ENCODE data around the gene GOPC.

Gene GOPC

DNA sequence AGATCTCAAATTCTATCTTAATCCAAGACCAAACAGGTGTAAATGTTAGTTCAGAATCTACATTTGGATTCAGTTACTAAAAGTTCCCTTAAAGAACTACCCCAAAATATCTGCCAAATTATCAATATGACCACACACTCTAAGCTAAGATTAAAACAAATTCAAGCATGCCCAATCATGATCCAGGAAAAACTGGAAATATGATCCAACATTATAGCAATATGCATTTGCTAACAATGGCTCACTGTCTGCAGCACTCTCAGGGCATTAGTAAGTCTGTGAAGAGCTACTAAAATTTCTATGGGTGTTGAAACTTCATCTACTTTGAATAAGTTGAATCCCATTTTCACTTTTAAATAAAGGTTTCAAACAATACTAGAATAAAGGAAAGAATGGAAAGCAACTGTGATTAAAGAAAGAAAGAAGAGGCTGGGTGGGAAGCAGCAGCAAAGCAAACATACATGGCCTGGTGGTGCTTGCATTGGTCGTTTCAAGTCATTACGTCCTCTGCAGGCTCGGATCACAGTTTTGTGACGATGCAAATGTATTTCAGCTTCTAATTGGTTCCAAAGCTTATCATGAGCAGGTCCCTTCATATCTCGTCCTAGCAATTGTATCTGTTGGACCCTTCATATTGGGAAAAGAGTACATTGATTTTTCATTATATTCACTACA, 29.2 kb downstream of the GOPC start:
- no peak overlapping the region for H3K4me3 ChIP-seq (replicated peaks in 1 of 2; ENCODE audit: low read depth in 2 of 2, low read length in 2 of 2)
- no peak for DNase-seq (ENCODE audit: low read depth in 2 of 2)
- TF ChIP-seq, protein P1, sequence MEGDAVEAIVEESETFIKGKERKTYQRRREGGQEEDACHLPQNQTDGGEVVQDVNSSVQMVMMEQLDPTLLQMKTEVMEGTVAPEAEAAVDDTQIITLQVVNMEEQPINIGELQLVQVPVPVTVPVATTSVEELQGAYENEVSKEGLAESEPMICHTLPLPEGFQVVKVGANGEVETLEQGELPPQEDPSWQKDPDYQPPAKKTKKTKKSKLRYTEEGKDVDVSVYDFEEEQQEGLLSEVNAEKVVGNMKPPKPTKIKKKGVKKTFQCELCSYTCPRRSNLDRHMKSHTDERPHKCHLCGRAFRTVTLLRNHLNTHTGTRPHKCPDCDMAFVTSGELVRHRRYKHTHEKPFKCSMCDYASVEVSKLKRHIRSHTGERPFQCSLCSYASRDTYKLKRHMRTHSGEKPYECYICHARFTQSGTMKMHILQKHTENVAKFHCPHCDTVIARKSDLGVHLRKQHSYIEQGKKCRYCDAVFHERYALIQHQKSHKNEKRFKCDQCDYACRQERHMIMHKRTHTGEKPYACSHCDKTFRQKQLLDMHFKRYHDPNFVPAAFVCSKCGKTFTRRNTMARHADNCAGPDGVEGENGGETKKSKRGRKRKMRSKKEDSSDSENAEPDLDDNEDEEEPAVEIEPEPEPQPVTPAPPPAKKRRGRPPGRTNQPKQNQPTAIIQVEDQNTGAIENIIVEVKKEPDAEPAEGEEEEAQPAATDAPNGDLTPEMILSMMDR (IDR thresholded peaks at IDR 0.05; ENCODE audit: low read depth, low read length): no peak

DNA sequence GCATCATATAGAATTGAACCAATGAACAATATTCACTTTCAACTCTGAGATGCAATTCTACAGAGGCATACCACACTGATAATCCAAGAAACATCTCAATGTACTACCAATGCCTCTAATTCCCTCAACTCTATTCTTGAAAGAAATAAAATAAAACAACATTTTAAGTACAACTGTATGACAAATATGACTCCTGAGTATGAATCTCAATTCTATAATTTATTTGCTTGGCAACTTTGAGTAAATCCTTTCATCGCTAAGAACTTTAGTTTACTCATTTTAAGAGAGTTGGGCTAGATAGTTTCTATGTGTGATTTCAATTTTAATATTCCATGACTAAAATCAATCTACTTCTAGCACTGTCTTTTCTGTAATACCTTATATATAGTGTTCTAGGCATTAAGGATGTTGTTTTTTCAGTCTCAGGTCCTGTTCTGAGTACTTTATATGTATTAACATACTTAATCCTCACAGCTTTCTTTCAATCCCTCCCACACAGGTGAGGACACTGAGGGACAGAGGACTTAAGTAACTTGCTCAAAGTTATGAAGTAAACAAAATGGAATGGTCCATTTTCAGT, 33.4 kb downstream of the GOPC start:
- no peak for DNase-seq (ENCODE audit: low read depth in 2 of 2)
- TF ChIP-seq, protein P1 (IDR thresholded peaks at IDR 0.05; ENCODE audit: low read depth, low read length): no peak
- no peak overlapping the region for H3K4me3 ChIP-seq (replicated peaks in 1 of 2; ENCODE audit: low read depth in 2 of 2, low read length in 2 of 2)

DNA sequence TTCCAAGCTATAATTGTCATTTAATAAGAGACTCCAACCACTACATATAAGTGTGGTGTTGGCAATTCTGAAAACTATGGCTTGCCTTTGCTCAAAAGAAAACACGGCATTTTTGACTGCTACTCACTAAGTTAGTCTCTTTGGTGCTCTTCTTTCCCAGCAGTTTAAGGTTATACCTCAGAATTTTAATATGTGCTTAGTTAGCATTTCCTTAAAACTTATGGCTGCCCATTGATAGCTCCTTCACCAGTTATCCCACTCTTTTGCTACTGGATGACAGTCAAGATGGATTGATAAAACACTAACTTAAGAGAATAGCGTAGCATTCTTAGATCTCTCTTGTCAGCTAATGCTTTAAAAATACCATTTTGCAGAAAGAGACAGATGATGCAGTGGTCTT, 34.1 kb downstream of the GOPC start:
- no peak overlapping the region for H3K4me3 ChIP-seq (replicated peaks in 1 of 2; ENCODE audit: low read depth in 2 of 2, low read length in 2 of 2)
- no peak for DNase-seq (ENCODE audit: low read depth in 2 of 2)
- TF ChIP-seq, protein P1 (IDR thresholded peaks at IDR 0.05; ENCODE audit: low read depth, low read length): no peak

DNA sequence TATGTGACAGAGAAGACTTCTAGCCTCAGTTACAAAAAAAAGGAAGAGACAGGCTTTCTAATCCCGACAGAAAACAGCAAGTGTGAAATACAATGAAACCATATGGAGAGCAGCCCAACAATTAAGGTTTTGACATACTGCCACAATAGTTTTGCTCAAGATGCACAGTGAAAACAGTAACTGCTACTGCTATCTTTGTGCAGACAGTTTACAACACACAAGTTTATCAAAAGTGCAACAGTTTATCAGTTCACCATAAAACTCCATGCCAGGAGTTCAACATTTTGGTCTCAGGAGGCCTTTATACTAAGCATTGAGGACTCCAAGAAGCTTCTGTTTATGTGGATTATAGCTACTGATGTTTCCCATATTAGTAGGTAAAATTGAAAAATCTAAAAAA, 37.6 kb downstream of the GOPC start:
- DNase-seq (ENCODE audit: low read depth in 2 of 2): no peak
- H3K4me3 ChIP-seq (replicated peaks in 1 of 2; ENCODE audit: low read depth in 2 of 2, low read length in 2 of 2): no peak overlapping the region
- TF ChIP-seq, protein P1 (IDR thresholded peaks at IDR 0.05; ENCODE audit: low read depth, low read length): no peak

DNA sequence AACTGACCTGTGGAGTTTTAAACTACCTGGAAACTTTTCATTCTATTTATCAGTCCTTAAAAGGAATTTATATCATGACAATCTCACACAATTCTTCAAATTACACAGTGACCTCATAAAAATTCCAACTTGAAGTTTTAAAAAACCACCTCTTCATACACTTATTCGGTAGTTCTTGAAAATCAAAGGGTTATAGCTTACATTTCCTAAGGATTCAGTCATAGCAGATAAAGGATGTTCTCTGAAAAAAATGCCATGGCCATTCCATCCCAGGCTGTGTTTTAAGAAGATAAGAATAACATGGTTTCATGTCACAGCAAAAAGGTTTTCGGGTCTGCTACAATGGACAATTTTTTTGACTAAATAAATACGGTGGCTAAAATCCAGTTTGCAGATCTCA, 41.2 kb downstream of the GOPC start:
- no peak for DNase-seq (ENCODE audit: low read depth in 2 of 2)
- TF ChIP-seq, protein P1 (IDR thresholded peaks at IDR 0.05; ENCODE audit: low read depth, low read length): no peak
- no peak overlapping the region for H3K4me3 ChIP-seq (replicated peaks in 1 of 2; ENCODE audit: low read depth in 2 of 2, low read length in 2 of 2)

DNA sequence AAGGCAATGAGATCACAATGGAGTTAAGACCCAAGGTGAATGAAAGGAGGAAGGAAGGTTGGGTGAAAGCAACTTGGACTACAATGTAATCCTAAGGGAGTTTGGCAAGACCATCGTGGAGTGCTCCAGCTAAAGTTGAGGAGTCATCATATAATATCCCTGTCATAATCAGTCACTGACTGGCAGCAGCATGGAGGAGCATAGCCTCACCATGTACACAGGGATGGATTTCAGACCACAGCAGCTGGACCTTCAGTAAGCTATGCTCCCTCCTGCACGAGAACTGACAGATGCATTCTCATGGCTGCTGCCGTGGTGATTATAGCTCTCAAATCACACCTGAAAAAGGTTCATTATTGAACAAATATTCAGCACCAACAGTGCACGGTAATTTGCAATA, 43.0 kb downstream of the GOPC start:
- no peak for DNase-seq (ENCODE audit: low read depth in 2 of 2)
- H3K4me3 ChIP-seq (replicated peaks in 1 of 2; ENCODE audit: low read depth in 2 of 2, low read length in 2 of 2): no peak overlapping the region
- TF ChIP-seq, protein P1 (IDR thresholded peaks at IDR 0.05; ENCODE audit: low read depth, low read length): no peak
